Astrocyte of the hippocampus (primary cell): ENCODE measurements around the gene ACLY.
"Not testable (repeated sequence)": the region's sequence is repeated elsewhere in the genome, so short reads cannot be mapped to it uniquely, and the experiment has no call there.

Experiments
- DNase-seq: peaks from one replicate; pipeline ENCODE4 v3.0.0; 2011; ENCODE audit warnings: low read depth, low spot score

The ACLY gene

GRCh38 chr17:41939693-41940090 lies 20.9 kb upstream of the ACLY start:
- DNase-seq, result no peak

- no peak for DNase-seq
Measured at GRCh38 chr17:41939044-41939692, 20.4 kb upstream of the ACLY start.

- no peak for DNase-seq
Measured at GRCh38 chr17:41937970-41938954, 19.5 kb upstream of the ACLY start.

- DNase-seq, result no peak
Measured at GRCh38 chr17:41935641-41936040, 16.9 kb upstream of the ACLY start.

- DNase-seq, result no peak
Measured at GRCh38 chr17:41932816-41933389, 14.2 kb upstream of the ACLY start.

GRCh38 chr17:41931715-41932114 lies 13.0 kb upstream of the ACLY start:
- DNase-seq, result not testable (repeated sequence)

- DNase-seq, result not testable (repeated sequence)
Measured at GRCh38 chr17:41930833-41931156, 12.0 kb upstream of the ACLY start.

- DNase-seq, result peak; percentile 98
Measured at GRCh38 chr17:41930009-41930832, 11.5 kb upstream of the ACLY start, which contains the start of gene ODAD4. Gene ODAD4, plus strand, starts transcription at chr17:41930617. Its CDS starts 107 bp downstream, at chr17:41930724.

- DNase-seq, result no peak
Measured at GRCh38 chr17:41928693-41929251, 10.0 kb upstream of the ACLY start.

GRCh38 chr17:41925991-41926590 lies 7.3 kb upstream of the ACLY start:
- DNase-seq, result no peak

- DNase-seq, result no peak
Measured at GRCh38 chr17:41920580-41920955, 1.8 kb upstream of the ACLY start.

- DNase-seq, result no peak
Measured at GRCh38 chr17:41919840-41920579, 1.3 kb upstream of the ACLY start.

GRCh38 chr17:41919165-41919817 lies 540 bp upstream of the ACLY start:
- DNase-seq, result no peak

GRCh38 chr17:41917679-41918313 lies 955 bp downstream of the ACLY start:
- peak; percentile 75 for DNase-seq

GRCh38 chr17:41917192-41917591 lies 1.6 kb downstream of the ACLY start:
- peak; percentile 61 for DNase-seq

GRCh38 chr17:41915566-41915965 lies 3.2 kb downstream of the ACLY start:
- DNase-seq, result no peak

GRCh38 chr17:41915020-41915419 lies 3.7 kb downstream of the ACLY start:
- no peak for DNase-seq

GRCh38 chr17:41914358-41914766 lies 4.4 kb downstream of the ACLY start:
- no peak for DNase-seq

- no peak for DNase-seq
Measured at GRCh38 chr17:41913798-41914197, 5.0 kb downstream of the ACLY start.
